Spinal cord (tissue), 10 donors: Measurements from ENCODE around the gene LMNA. TPM values are rescaled to one million over a fixed set of nuclear protein-coding genes. Genes with fewer than 3 reads are reported as not detected.

ENCODE experiments used
- DNase-seq, 6 donors: peaks; one replicate each; pipeline versions ENCODE4 v3.0.0 to v3.0.0-alpha.2; 2013 to 2015; ENCODE audit warnings: low spot score in 6 of 6, low read depth in 4 of 6
- H3K27ac ChIP-seq: one replicate; pipeline ENCODE4 v1.5.1; 2013; ENCODE audit warnings: low read depth, low read length, control low read depth
- H3K27me3 ChIP-seq: one replicate; pipeline ENCODE4 v1.6.1; 2013; ENCODE audit warnings: low read length; ENCODE audit not compliant: control insufficient read depth, insufficient read depth
- H3K36me3 ChIP-seq: one replicate; pipeline ENCODE4 v1.6.1; 2013; ENCODE audit warnings: low read length; ENCODE audit not compliant: control insufficient read depth, insufficient read depth
- H3K4me1 ChIP-seq: one replicate; pipeline ENCODE4 v1.6.1; 2013; ENCODE audit warnings: low read length; ENCODE audit not compliant: control insufficient read depth, insufficient read depth
- H3K4me3 ChIP-seq: one replicate; pipeline ENCODE4 v1.5.1; 2013; ENCODE audit warnings: low read depth, low read length, control low read depth
- H3K9me3 ChIP-seq: one replicate; pipeline ENCODE4 v1.6.1; 2013; ENCODE audit warnings: low read length; ENCODE audit not compliant: control insufficient read depth, insufficient read depth
- whole genome bisulfite sequencing: methylation state at CpG from one replicate; pipeline ENCODE4 v1.1.5; 2013; ENCODE audit warnings: missing lambda C conversion rate; ENCODE audit not compliant: insufficient coverage; 5-methylcytosine and 5-hydroxymethylcytosine counted together
- polyA plus RNA-seq, 2 donors: library from polyadenylated mRNA; unstranded; fragments of 120-200 nt; gene quantifications; one replicate each; pipeline ENCODE4 v1.2.1, GENCODE V29; 2013; ENCODE audit not compliant: insufficient read length in 2 of 2
- total RNA-seq, 2 donors: library from RNA; depleted of rRNA in 1 of 2; stranded (reverse); fragments of 120-200 nt in 1 of 2; fragments of >200 nt in 1 of 2; gene quantifications; one replicate each; pipeline versions ENCODE4 v1.2.3 to v1.2.4, GENCODE V29; 2013 to 2014
- donor health status: healthy.

The LMNA gene
- total and polyA plus RNA-seq, 4 donors: 52.1 to 138 (median 85.9) TPM

DNA sequence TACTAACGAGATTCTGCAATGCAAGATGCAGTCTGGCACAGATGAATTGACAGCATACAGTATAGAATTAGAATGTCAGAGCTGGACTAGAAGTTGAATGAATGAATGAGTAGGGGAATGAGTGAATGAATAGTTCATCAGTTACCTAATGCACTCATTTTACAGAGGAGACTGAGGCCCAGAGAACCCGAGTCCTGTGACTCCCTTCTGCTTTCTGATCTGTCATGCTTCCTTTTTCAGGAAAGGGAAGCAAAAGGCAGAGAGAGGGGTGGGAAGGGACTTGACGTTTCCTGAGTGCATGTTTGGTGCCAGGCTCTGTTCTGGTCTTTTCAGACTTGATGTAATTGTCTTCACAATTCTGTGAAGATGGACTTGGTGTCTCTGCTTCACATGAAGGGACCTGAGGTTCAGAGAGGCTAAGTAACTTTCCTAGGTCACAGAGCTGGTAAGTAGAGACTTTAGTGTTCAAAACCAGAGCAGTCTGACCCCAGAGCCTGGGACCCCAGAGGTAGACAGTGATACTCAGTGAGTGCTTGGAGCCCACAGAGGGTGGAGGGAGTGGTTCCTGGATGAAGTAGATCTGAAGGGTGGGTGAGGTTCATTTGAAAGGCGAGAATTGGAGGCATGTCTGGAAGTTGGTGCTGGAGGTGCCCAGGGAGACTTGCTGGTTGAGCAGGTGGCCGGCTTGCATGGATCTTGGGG is 24.2 kb upstream of the LMNA start:
- H3K9me3 ChIP-seq: no peaks in the 10 kb centered on the region
- WGBS: 31% methylated on average over 5 of the region's 5 CpGs

DNA sequence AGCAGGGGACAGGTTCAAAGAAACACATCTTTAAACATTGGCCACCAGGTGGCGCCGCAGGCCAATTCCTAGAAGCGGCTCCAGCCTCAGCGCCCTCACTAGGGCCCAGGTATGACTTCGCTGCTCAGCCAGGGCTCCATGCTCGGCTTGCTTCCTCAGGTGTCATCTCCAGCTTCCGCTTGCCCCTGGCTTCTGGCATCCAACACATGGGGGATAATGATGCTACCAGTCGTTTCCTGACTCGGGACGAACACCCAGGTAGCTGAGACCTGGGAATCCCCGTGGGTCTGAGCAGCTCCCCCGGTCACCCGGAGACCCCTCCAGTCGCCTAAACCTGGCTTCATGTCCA is 23.7 kb upstream of the LMNA start:
- Histone ChIP-seq H3K9me3 (no peaks in the 10 kb centered on the region), H3K4me3 (no peak overlapping the region), H3K27me3 (no peaks in the 10 kb centered on the region), H3K4me1 (peaks cover 27% of the 10 kb centered on the region), H3K36me3 (peaks cover 38% of the 10 kb centered on the region), H3K27ac (no peak overlapping the region)
- 40% methylated on average over 13 of the region's 14 CpGs for WGBS
- DNase-seq: peak in 3 of 6 donors; percentile 76 to 95 (median 91)

More for the DNA sequence above, 24.2 kb upstream of the LMNA start:
- Histone ChIP-seq H3K27me3 (no peaks in the 10 kb centered on the region), H3K4me3 (no peak overlapping the region), H3K4me1 (peaks cover 32% of the 10 kb centered on the region), H3K27ac (no peak overlapping the region), H3K36me3 (peaks cover 35% of the 10 kb centered on the region)
- no peak for DNase-seq

DNA sequence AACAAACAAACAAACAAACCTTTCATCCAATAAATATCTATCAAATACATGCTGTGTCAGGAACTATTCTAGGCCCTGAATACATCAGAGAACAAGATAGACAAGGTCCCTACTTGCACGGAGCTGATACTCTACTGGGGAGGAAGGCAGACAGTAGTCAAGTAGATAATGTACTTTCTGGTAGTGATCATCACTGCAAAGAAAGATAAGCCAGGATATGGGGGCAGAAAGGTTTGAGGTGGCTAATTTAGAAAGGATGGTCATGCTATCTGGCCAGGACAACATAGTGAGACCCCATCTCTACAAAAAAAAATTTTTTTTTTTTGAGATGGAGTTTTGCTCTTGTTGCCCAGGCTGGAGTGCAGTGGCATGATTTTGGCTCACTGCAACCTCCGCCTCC is 22.9 kb upstream of the LMNA start:
- no peak overlapping the region for H3K27ac ChIP-seq
- peaks cover 24% of the 10 kb centered on the region for H3K4me1 ChIP-seq
- no peaks in the 10 kb centered on the region for H3K9me3 ChIP-seq
- WGBS: 100% methylated on average over 1 of the region's 2 CpGs
- no peak for DNase-seq
- no peaks in the 10 kb centered on the region for H3K27me3 ChIP-seq
- H3K4me3 ChIP-seq: no peak overlapping the region
- H3K36me3 ChIP-seq: peaks cover 38% of the 10 kb centered on the region

DNA sequence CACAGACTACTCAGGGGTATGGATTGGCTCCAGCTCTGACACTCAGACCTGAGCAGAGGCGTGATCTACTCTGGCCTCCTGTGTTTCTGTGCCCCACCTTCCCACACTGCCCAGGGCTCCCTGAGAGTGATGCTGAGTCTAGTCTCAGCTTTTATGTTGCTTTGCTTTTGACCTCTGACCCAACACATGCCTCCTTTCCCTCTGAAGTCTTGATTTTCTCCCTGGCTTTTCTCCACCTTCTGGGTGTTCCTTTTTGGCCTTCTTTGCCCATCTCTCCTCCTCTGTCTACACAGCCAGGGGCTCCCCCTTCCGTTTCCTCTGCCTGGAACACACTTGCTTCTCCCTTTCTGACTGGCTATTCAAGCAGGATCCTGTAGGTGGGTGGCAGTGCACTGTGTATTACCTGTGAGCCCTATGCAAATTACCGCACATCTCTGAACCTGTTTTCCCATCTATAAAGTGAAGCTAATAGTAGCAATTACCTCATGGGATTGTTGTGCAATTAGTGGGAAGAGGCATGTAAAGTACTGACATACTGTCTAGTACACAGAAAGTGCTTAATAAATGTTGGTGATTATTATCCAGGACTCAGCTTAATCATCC is 18.5 kb upstream of the LMNA start:
- Histone ChIP-seq H3K27ac (peak overlapping the region; percentile 30), H3K4me3 (no peak overlapping the region), H3K9me3 (no peaks in the 10 kb centered on the region), H3K27me3 (no peaks in the 10 kb centered on the region), H3K4me1 (peaks cover 22% of the 10 kb centered on the region), H3K36me3 (peaks cover 40% of the 10 kb centered on the region)
- 92% methylated on average over 1 of the region's 3 CpGs for WGBS
- DNase-seq: no peak

DNA sequence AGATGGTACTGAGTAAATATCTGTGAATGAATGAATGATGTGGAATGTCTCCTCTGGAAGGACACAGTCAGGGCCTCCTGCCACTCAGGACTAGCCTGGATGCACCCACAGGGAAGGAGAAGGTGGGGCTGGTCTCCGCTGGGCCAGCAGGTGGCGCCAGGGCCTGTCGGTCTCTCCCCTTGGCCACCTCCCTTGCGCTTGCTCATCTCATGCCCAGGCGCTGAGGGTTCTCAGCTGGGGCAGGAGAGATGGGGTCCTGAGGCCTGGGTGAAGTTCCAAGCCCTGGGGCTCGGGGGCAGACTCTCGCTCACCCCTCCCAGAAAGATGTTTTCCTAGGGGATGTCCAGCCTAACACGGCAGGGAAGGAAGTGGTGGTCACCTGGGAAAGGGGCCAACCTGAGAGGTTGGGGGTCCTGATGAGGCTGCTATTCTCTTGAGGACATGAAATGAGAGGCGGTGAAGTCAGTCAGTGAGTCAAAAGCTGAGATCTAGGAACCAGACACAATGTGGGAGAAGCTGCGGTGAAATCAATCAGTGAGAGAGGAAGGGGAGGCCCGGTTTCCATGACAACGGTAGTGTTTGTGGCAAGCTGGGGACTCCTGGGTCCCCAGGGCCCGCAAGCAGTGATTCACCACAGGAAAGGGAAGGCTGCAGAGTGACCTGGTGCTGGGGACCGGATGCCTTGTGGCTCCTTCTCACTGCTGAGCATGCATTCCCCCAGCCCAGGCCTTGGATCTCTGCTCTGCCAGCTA is 17.7 kb upstream of the LMNA start:
- peak overlapping the region; percentile 79 for H3K27ac ChIP-seq
- H3K9me3 ChIP-seq: no peaks in the 10 kb centered on the region
- no peak overlapping the region for H3K4me3 ChIP-seq
- DNase-seq: peak in 2 of 6 donors; percentile 75 to 84
- H3K4me1 ChIP-seq: peaks cover 28% of the 10 kb centered on the region
- peaks cover 39% of the 10 kb centered on the region for H3K36me3 ChIP-seq
- WGBS: 33% methylated on average over 12 of the region's 14 CpGs
- H3K27me3 ChIP-seq: no peaks in the 10 kb centered on the region

DNA sequence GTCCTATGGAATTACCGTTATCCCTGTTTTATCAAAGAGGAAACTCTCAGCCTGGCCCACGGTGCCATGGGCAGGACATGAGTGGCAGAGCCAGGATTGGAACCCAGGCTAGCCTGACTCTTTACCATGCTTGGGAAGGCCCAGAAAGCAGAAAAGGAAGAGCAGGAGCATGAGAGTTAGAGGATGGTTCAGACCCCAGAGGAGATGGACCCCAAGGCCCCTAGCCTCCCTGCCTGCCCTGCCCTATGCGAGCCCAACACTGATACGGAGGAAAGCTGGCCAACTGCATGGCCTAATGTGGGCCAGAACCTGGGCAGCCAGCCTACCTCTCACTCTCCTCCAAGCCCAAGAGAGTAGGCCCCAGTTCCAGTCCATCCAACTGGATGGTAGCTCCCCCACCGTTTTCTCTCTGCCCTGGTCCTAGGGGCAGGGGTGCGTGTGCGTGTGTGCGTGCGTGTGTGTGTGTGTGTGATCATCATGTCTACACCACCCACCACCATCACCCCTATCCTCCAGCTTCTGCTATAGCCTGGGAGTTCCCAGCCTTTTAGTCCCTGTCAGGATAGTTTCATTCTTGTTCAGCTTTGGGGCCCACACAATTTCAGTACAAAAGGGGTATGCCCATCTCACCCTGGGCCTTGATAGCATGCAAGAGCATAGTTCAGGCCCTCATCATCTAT is 16.9 kb upstream of the LMNA start:
- Histone ChIP-seq H3K4me3 (no peak overlapping the region), H3K27me3 (no peaks in the 10 kb centered on the region), H3K36me3 (peaks cover 45% of the 10 kb centered on the region), H3K9me3 (no peaks in the 10 kb centered on the region), H3K4me1 (peaks cover 36% of the 10 kb centered on the region), H3K27ac (no peak overlapping the region)
- no peak for DNase-seq
- 100% methylated on average over 4 of the region's 9 CpGs for WGBS

DNA sequence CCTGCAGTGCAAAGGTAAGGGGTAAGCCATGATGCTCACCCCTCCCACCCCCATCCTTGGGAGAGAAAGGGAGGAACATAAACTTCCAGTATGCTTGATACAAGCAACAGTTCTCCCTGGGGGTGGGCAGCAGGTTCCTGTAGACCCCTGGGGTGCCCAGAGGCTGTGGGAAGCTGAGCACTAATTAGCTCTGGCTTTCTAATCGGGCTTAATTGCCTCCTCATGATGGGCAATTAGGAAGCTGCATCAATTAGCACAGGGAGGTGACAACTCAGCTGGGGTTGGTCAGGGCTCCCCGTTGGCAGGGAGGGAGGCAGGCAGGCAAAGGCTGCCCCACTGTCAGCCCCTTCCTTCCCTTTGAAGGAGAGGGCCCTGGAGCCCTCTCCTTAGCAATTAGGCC is 15.7 kb upstream of the LMNA start:
- Histone ChIP-seq H3K27me3 (no peaks in the 10 kb centered on the region), H3K4me3 (no peak overlapping the region), H3K4me1 (peaks cover 48% of the 10 kb centered on the region), H3K27ac (no peak overlapping the region), H3K36me3 (peaks cover 40% of the 10 kb centered on the region), H3K9me3 (no peaks in the 10 kb centered on the region)
- peak in 1 of 6 donors; percentile 56 for DNase-seq
- WGBS: 30% methylated on average over 2 of the region's 2 CpGs

DNA sequence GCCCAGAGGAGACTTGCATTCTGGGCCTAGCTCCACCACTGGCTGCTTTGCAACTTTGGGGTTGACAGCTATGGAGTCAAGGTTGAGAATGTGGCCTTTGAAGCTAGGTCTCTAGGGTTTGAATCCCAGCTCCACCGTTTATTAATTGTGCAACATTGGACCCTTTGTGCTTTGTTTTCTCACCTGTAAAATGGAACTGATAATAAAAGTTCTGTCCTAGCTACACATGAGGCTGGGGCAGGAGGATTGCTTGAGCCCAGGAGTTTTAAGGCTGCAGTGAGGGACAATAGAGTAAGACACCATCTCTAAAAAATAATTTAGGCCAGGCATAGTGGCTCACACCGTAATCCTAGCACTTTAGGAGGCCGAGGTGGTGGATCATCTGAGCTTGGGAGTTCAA is 15.2 kb upstream of the LMNA start:
- Histone ChIP-seq H3K4me3 (no peak overlapping the region), H3K9me3 (no peaks in the 10 kb centered on the region), H3K27ac (no peak overlapping the region), H3K27me3 (no peaks in the 10 kb centered on the region), H3K4me1 (peaks cover 53% of the 10 kb centered on the region), H3K36me3 (peaks cover 39% of the 10 kb centered on the region)
- DNase-seq: no peak
- WGBS: 100% methylated on average over 2 of the region's 3 CpGs

DNA sequence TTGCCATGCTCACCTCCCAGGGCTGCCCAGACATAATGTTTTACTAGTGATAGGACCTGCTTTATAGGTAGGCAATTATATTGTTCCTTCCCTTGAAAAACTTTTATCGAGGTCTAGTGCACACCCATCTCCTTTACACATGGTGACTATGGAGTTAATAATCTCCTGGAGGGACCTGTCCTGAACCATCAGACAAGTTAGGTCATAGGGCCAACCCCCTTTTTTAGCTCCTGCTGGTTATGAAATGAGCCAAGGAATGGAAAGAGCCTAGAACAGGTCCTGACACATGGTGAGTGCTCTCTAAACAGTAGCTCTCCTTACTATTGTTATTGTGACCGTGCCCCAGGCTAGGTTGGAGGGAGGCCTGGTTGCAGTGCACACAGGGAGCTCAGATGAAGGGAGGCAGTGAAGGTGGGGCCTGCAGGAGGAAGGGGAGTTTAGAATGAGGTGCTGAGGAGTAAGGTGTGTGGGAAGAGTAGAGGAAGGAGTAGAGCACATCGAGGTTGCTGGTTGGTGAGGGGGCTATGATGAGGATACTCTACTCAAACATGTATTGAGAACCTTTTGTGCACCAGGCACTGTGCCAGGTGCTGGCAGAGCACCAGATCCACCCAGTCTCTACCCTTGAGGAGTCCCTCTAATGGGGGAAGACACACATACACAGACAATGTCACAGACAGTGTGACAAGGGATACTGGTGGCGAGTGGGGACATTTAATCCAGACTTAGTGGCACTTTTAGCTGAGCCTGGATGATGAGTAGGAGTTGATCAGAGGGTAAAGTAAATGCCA is 14.1 kb upstream of the LMNA start:
- Histone ChIP-seq H3K9me3 (no peaks in the 10 kb centered on the region), H3K27me3 (no peaks in the 10 kb centered on the region), H3K36me3 (peaks cover 45% of the 10 kb centered on the region), H3K4me3 (no peak overlapping the region), H3K4me1 (peaks cover 64% of the 10 kb centered on the region), H3K27ac (no peak overlapping the region)
- peak in 2 of 6 donors; percentile 56 to 61 for DNase-seq
- WGBS: 31% methylated on average over 2 of the region's 4 CpGs
